Measurements from ENCODE around the gene SHPK.

The SHPK gene

GRCh38 chr17:3626831-3627768, 8.9 kb downstream of the SHPK start:
- TF ChIP-seq EZH2 (IDR thresholded peaks at IDR 0.05) (no peak), FOXP2 (optimal IDR thresholded peaks at IDR 0.05; ENCODE audit: control extremely low read depth, extremely low read length, insufficient read depth) (no peak), POLR2AphosphoS5 (IDR thresholded peaks at IDR 0.05; ENCODE audit: borderline replicate concordance, low read depth, low read length) (no peak)
- DNase-seq (ENCODE audit: low read depth, low spot score) = no peak
- Histone ChIP-seq H3K4me3 (no peak overlapping the region), H3K27ac (no peak overlapping the region), H3K36me3 (ENCODE audit: insufficient read depth, low read length) (peaks cover 16% of the 10 kb centered on the region; the same call in 1 of the 2 replicates), H3K9me3 (ENCODE audit: low read depth, low read length) (no peaks in the 10 kb centered on the region), H3K9ac (ENCODE audit: insufficient read length) (no peak overlapping the region)

GRCh38 chr17:3622977-3623594, 13.0 kb downstream of the SHPK start:
- DNase-seq (ENCODE audit: low read depth, low spot score) = no peak
- Histone ChIP-seq H3K27ac (no peak overlapping the region), H3K9ac (ENCODE audit: insufficient read length) (no peak overlapping the region), H3K9me3 (ENCODE audit: low read depth, low read length) (no peaks in the 10 kb centered on the region), H3K4me3 (no peak overlapping the region), H3K36me3 (ENCODE audit: insufficient read depth, low read length) (peaks cover 36% of the 10 kb centered on the region)
- TF ChIP-seq FOXP2 (optimal IDR thresholded peaks at IDR 0.05; ENCODE audit: control extremely low read depth, extremely low read length, insufficient read depth) (no peak), EZH2 (IDR thresholded peaks at IDR 0.05) (no peak)

DNA sequence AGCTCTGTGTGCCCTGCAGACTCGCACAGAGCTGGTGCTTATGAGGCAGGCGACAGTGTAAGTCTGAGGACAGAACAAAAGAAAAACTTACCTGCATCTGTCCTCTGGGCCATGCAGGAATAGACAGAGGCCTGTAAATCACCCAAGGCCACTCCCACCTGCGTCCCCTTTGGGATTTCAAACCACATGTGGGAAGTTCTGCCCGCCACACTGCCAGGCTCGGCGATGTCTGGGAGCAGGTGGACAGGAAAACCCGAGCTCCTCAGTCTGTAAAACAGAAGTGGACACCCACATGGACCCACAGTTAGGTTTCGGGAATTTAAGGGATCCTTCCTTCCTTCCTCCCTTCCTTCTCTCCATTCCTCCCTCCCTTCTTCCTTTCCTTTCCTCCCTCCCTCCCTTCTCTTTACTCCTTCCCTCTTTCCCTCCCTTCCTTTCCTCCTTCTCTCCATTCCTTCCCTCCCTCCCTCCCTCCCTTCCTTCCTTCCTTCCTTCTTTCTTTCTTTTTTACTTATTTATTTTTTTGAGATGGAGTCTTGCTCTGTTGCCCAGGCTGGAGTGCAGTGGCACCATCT, 14.8 kb downstream of the SHPK start:
- Histone ChIP-seq H3K27ac (no peak overlapping the region), H3K36me3 (ENCODE audit: insufficient read depth, low read length) (peaks cover 45% of the 10 kb centered on the region), H3K4me3 (no peak overlapping the region), H3K9me3 (ENCODE audit: low read depth, low read length) (no peaks in the 10 kb centered on the region), H3K9ac (ENCODE audit: insufficient read length) (no peak overlapping the region)
- DNase-seq (ENCODE audit: low read depth, low spot score) = no peak
- TF ChIP-seq EZH2 (IDR thresholded peaks at IDR 0.05) (no peak), FOXP2 (optimal IDR thresholded peaks at IDR 0.05; ENCODE audit: control extremely low read depth, extremely low read length, insufficient read depth) (no peak), POLR2AphosphoS5 (IDR thresholded peaks at IDR 0.05; ENCODE audit: borderline replicate concordance, low read depth, low read length) (no peak)

GRCh38 chr17:3615160-3615870, 20.7 kb downstream of the SHPK start:
- TF ChIP-seq FOXP2 (optimal IDR thresholded peaks at IDR 0.05; ENCODE audit: control extremely low read depth, extremely low read length, insufficient read depth) (no peak), POLR2AphosphoS5 (IDR thresholded peaks at IDR 0.05; ENCODE audit: borderline replicate concordance, low read depth, low read length) (no peak), EZH2 (IDR thresholded peaks at IDR 0.05) (no peak)
- Histone ChIP-seq H3K27ac (no peak overlapping the region), H3K9me3 (ENCODE audit: low read depth, low read length) (no peaks in the 10 kb centered on the region), H3K4me3 (no peak overlapping the region), H3K9ac (ENCODE audit: insufficient read length) (no peak overlapping the region), H3K36me3 (ENCODE audit: insufficient read depth, low read length) (peaks cover 26% of the 10 kb centered on the region)
- no peak for DNase-seq (ENCODE audit: low read depth, low spot score)

- H3K27ac ChIP-seq = no peak overlapping the region
Measured at GRCh38 chr17:3613124-3613523, 22.9 kb downstream of the SHPK start.

DNA sequence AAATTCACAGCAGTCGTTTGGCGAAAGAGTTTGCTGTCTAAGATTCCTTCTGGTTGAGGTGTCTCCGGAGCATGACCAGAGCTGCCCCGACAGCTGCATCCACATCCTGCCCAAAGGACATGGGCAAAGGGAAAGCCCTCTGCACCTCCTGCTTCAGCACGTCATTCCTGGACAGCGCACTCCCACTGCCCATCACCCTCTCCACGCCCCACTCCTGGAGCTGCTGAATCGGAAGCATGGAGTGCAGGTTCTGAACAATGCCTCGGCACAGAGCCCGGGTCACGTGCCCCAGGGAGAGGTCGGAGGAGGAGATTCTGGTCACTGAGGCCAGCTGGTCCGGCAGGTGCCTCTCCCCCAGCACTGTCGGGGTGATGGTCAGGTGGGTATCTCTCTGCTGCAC, 25.5 kb downstream of the SHPK start:
- TF ChIP-seq EZH2 (IDR thresholded peaks at IDR 0.05) (no peak), POLR2AphosphoS5 (IDR thresholded peaks at IDR 0.05; ENCODE audit: borderline replicate concordance, low read depth, low read length) (no peak), FOXP2 (optimal IDR thresholded peaks at IDR 0.05; ENCODE audit: control extremely low read depth, extremely low read length, insufficient read depth) (no peak)
- H3K4me3 ChIP-seq = no peak overlapping the region
- H3K36me3 ChIP-seq (ENCODE audit: insufficient read depth, low read length) = no peaks in the 10 kb centered on the region; the same call in 1 of the 2 replicates
- H3K27ac ChIP-seq = no peak overlapping the region
- DNase-seq (ENCODE audit: low read depth, low spot score) = no peak
- no peaks in the 10 kb centered on the region for H3K9me3 ChIP-seq (ENCODE audit: low read depth, low read length)
- no peak overlapping the region for H3K9ac ChIP-seq (ENCODE audit: insufficient read length)

More at GRCh38 chr17:3613124-3613523, 22.9 kb downstream of the SHPK start:
- DNase-seq (ENCODE audit: low read depth, low spot score) = no peak
- H3K9me3 ChIP-seq (ENCODE audit: low read depth, low read length) = no peaks in the 10 kb centered on the region
- H3K9ac ChIP-seq (ENCODE audit: insufficient read length) = no peak overlapping the region
- no peak for TF ChIP-seq EZH2 (IDR thresholded peaks at IDR 0.05)
- TF ChIP-seq POLR2AphosphoS5 (IDR thresholded peaks at IDR 0.05; ENCODE audit: borderline replicate concordance, low read depth, low read length) = no peak
- no peak for TF ChIP-seq FOXP2 (optimal IDR thresholded peaks at IDR 0.05; ENCODE audit: control extremely low read depth, extremely low read length, insufficient read depth)
- H3K4me3 ChIP-seq = no peak overlapping the region
- peaks cover 12% of the 10 kb centered on the region for H3K36me3 ChIP-seq (ENCODE audit: insufficient read depth, low read length)

GRCh38 chr17:3609689-3610088, 26.4 kb downstream of the SHPK start:
- H3K27ac ChIP-seq = no peak overlapping the region
- no peaks in the 10 kb centered on the region; the same call in 1 of the 2 replicates for H3K36me3 ChIP-seq (ENCODE audit: insufficient read depth, low read length)
- no peak overlapping the region for H3K9ac ChIP-seq (ENCODE audit: insufficient read length)
- no peak for TF ChIP-seq POLR2AphosphoS5 (IDR thresholded peaks at IDR 0.05; ENCODE audit: borderline replicate concordance, low read depth, low read length)
- TF ChIP-seq FOXP2 (optimal IDR thresholded peaks at IDR 0.05; ENCODE audit: control extremely low read depth, extremely low read length, insufficient read depth) = no peak
- no peak for TF ChIP-seq EZH2 (IDR thresholded peaks at IDR 0.05)
- no peak for DNase-seq (ENCODE audit: low read depth, low spot score)
- no peaks in the 10 kb centered on the region for H3K9me3 ChIP-seq (ENCODE audit: low read depth, low read length)
- no peak overlapping the region for H3K4me3 ChIP-seq

DNA sequence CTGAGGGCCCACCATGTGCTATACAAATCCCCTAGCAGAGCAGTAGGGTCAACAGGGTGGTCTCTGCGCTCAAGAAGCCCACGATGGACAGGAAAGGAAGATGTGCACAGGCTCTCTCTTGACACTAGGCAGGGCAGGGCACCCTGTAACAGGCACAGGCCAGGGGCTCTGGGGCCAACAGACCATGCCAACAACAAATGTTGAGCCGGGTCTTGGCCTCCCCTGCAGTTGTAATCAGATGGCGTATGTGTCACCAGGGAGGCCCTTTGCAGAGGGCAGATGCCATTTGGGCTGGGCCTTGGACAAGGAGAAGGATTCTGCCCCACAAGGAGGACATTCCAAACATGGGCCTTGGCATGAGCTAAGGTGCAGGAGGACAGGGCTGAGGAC, 32.2 kb downstream of the SHPK start:
- Histone ChIP-seq H3K27ac (no peak overlapping the region), H3K9ac (ENCODE audit: insufficient read length) (no peak overlapping the region), H3K36me3 (ENCODE audit: insufficient read depth, low read length) (no peaks in the 10 kb centered on the region), H3K9me3 (ENCODE audit: low read depth, low read length) (no peaks in the 10 kb centered on the region), H3K4me3 (no peak overlapping the region)
- no peak for TF ChIP-seq EZH2 (IDR thresholded peaks at IDR 0.05)
- TF ChIP-seq FOXP2 (optimal IDR thresholded peaks at IDR 0.05; ENCODE audit: control extremely low read depth, extremely low read length, insufficient read depth) = no peak
- no peak for TF ChIP-seq POLR2AphosphoS5 (IDR thresholded peaks at IDR 0.05; ENCODE audit: borderline replicate concordance, low read depth, low read length)
- no peak for DNase-seq (ENCODE audit: low read depth, low spot score)
